ENCODE data around the gene UBE4B.

Gene UBE4B

DNA sequence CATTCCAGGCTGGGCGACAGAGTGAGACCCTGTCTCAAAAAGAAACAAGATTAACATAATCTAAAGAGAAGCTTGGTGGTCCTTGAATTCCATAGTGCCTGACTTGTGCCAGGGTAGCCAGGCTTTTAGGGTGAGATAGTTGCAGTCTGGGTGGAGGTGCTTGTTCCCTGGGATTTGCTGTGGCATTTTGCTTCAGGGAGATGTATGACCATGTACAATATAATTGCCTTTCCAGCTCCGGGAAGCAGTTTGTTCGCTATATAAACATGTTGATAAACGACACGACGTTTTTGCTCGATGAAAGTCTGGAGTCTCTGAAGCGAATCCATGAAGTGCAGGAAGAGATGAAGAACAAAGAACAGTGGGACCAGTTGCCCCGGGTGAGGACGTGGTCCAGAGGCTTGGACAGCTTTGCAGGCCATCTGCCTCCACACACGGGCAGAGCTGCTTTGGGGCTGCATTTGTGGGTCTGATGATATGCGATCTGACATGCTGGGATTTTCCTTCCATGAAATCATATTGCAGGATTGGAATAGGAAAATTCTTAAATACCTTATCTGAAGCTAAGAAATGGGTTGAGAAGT, 128.2 kb downstream of the UBE4B start:
- no peak for TF ChIP-seq ZFX (IDR thresholded peaks at IDR 0.05)
- TF ChIP-seq, protein P1, sequence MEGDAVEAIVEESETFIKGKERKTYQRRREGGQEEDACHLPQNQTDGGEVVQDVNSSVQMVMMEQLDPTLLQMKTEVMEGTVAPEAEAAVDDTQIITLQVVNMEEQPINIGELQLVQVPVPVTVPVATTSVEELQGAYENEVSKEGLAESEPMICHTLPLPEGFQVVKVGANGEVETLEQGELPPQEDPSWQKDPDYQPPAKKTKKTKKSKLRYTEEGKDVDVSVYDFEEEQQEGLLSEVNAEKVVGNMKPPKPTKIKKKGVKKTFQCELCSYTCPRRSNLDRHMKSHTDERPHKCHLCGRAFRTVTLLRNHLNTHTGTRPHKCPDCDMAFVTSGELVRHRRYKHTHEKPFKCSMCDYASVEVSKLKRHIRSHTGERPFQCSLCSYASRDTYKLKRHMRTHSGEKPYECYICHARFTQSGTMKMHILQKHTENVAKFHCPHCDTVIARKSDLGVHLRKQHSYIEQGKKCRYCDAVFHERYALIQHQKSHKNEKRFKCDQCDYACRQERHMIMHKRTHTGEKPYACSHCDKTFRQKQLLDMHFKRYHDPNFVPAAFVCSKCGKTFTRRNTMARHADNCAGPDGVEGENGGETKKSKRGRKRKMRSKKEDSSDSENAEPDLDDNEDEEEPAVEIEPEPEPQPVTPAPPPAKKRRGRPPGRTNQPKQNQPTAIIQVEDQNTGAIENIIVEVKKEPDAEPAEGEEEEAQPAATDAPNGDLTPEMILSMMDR (conservative IDR thresholded peaks at IDR 0.05) = no peak

DNA sequence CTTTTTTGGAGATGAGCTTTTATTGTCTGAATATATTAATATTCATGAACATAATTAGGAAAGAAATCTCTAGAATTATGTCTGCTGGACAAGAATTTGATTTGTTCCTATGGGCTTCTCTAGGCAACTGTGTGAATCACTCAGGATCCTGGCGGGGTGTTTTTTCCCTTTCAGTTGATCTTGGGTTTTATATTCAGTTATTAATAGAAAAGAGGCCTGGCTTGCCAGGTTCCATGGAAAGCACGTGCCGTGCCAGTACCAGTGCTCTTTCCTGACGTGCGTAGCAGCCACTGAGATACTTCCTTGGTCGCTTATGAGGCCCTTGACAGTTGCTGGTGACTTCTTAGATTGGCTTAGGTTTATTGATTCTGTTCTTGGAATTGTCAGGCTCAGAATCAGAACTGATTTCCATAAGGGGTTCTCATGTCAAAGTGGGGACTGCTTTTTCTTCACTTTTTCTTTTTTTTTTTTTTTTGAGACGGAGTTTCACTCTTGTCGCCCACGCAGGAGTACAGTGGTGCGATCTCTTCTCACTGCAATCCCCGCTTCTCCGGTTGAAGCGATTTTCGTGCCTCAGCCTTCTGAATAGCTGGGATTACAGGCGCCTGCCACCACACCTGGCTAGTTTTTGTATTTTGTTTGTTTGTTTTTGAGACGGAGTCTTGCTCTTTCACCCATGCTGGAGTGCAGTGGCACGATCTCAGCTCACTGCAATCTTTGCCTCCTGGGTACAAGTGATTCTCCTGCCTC, 129.0 kb downstream of the UBE4B start:
- no peak overlapping the region for H3K27ac ChIP-seq
- TF ChIP-seq, protein P1 (conservative IDR thresholded peaks at IDR 0.05) = no peak
- TF ChIP-seq ZFX (IDR thresholded peaks at IDR 0.05) = no peak

More for the DNA sequence above, 128.2 kb downstream of the UBE4B start:
- no peak overlapping the region for H3K27ac ChIP-seq

DNA sequence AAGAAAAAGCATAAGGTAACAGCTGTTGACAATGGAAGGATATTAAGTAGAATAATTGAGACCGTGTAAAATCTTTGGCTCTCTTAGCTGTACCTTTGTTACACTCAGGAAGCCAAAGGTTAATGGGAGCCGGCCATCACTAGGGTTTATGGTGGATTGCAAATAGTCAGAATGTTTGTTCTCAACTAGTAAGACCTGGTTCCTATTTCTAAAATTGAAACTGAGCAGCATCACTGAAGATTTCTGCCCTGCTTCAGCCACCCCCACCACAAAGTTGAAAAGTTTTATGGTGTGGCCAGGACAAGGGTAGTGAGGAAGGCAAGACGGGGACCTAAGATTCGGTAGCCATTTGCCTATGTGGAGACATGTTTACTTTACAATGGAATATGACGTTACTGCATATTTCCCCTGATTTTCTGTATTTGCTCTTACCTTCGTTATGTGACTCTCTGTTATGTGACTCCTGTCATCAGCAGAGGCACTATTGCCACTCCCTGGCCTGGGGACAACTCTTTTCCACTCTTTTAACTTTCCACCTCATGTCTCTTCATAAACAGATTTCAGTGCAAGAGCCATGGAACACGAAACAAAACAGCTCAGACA, 136.3 kb downstream of the UBE4B start:
- no peak for TF ChIP-seq ZFX (IDR thresholded peaks at IDR 0.05)
- TF ChIP-seq, protein P1 (conservative IDR thresholded peaks at IDR 0.05) = no peak
- H3K27ac ChIP-seq = no peak overlapping the region

DNA sequence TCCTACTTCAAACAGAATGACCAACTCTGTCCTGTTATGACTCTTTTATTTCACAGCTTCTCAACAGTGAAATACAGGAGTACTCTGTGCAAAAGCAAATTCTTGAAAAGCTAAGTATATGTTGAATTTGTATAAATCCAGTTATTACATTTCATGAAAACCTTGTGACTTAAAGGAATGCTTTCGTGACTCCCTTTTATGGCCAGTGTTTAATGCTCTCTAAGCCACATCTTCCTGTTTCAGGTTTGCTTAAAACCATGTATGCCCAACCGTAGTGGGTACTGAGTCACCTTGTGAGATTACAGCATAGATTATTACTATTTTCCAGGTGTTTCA, 137.4 kb downstream of the UBE4B start:
- no peak overlapping the region for H3K27ac ChIP-seq
- TF ChIP-seq ZFX (IDR thresholded peaks at IDR 0.05) = no peak
- TF ChIP-seq, protein P1 (conservative IDR thresholded peaks at IDR 0.05) = no peak

DNA sequence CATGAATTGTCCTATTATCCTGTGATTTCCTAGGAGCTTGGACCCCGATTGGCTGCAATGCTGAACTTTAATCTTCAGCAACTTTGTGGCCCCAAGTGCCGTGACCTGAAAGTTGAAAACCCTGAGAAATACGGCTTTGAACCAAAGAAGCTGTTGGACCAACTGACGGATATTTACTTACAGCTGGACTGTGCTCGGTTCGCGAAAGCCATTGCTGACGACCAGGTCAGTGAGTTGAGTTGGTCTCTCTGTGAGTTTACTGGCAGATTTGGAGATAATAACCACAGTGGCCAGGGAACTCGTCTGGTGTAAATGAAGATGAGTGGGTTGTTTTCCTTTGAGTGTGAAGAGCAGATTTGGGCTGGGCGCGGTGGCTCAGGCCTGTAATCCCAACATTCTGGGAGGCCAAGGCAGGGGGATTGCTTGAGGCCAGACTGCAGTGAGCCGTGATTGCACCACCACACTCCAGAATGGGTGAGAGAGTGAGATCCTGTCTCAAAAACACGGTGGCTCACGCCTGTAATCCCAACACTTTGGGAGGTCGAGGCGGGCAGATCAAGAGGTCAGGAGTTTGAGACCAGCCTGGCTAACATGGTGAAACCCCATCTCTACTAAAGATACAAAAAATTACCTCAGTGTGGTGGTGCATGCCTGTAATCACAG, 138.5 kb downstream of the UBE4B start:
- TF ChIP-seq ZFX (IDR thresholded peaks at IDR 0.05) = no peak
- TF ChIP-seq, protein P1 (conservative IDR thresholded peaks at IDR 0.05) = no peak
- no peak overlapping the region for H3K27ac ChIP-seq

DNA sequence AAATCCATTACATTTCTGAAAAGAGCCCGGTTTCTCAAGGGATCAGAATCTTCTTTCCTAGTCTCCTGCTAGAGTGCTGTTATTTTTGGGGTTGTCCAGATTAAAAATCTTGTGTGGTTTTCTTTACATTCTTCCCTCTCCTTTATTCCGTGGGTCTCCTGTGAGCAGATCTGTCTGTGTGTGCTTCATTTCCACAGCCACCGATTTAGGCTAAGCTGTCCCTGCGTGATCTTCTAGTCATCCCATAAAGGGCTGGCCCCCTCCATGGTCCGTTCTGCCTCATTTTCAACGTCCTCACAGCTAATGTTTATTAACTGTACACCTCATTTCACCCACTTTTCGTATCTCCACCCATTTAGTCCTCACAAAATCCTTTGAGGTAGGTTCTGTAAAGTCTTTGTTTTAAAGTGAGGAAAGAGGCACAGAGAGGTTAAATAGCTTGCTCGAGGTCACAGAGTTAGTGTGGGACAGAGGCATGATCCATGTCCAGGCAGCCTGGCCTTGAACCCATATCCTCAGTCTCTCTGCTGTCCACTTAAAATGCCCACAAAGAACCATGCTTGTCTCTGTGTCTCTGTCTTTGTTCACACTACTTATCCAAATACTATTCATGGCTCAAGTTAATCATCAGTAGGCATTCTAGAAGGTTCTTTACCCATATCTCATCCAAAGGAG, 139.4 kb downstream of the UBE4B start:
- H3K27ac ChIP-seq = no peak overlapping the region
- TF ChIP-seq, protein P1 (conservative IDR thresholded peaks at IDR 0.05) = no peak
- TF ChIP-seq ZFX (IDR thresholded peaks at IDR 0.05) = no peak
